GM20000 (cell line): ENCODE data around the gene CAPNS2.

ENCODE experiments used
- DNase-seq: peaks from one replicate; pipeline ENCODE4 v3.0.0; 2012; ENCODE audit warnings: low spot score
- CTCF ChIP-seq: IDR thresholded peaks from 2 replicates; pipeline ENCODE4 v1.5.1; 2012; ENCODE audit warnings: mild to moderate bottlenecking, control low read depth; ENCODE audit errors: extremely low read depth, missing control alignments

The CAPNS2 gene

GRCh38 chr16:55555436-55555835 lies 11.0 kb upstream of the CAPNS2 start:
- DNase-seq: no peak
- no peak for TF ChIP-seq CTCF

GRCh38 chr16:55557186-55557585 lies 9.3 kb upstream of the CAPNS2 start:
- DNase-seq: no peak
- TF ChIP-seq CTCF: no peak

- no peak for DNase-seq
- TF ChIP-seq CTCF: no peak
Observed at GRCh38 chr16:55559233-55559632, 7.3 kb upstream of the CAPNS2 start.

- no peak for TF ChIP-seq CTCF
- DNase-seq: no peak
Observed at GRCh38 chr16:55559933-55560516, 6.5 kb upstream of the CAPNS2 start.

GRCh38 chr16:55561319-55561848 lies 5.1 kb upstream of the CAPNS2 start:
- TF ChIP-seq CTCF: no peak
- no peak for DNase-seq

- TF ChIP-seq CTCF: no peak
Observed at GRCh38 chr16:55562936-55563335, 3.5 kb upstream of the CAPNS2 start.

GRCh38 chr16:55563797-55564196 lies 2.7 kb upstream of the CAPNS2 start:
- DNase-seq: no peak
- no peak for TF ChIP-seq CTCF

More at GRCh38 chr16:55562936-55563335, 3.5 kb upstream of the CAPNS2 start:
- no peak for DNase-seq
